TTC549 (cell line): ENCODE data around the gene SYNGR1.
A peak's percentile ranks its signal among the peaks of the same experiment; 100 is the strongest.

Experiments used
- FAIRE-seq: peaks from 2 replicates; lab custom pipeline; 2012; peaks lifted over from hg19 to GRCh38; lab: Jason Lieb, UNC

The SYNGR1 gene

DNA sequence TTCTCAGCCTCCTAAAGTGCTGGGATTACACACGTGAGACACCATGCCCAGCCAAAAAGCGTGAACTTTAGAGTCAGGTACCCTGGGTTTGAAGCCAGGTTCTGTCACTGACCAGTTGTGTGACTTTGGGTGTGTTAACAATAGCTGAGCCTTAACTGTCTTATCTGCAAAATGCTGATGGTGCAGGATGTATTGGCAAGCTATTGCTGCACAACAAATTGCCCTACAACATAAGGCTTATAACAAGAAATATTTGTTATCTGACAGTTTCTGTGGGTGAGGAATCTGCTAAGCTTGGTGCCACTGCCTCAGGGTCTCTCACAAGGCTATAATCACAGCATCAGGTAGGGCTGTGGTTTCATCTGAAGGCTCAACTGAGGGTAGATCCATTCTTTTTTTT lies 21.9 kb downstream of the SYNGR1 start:
- no peak for FAIRE-seq

DNA sequence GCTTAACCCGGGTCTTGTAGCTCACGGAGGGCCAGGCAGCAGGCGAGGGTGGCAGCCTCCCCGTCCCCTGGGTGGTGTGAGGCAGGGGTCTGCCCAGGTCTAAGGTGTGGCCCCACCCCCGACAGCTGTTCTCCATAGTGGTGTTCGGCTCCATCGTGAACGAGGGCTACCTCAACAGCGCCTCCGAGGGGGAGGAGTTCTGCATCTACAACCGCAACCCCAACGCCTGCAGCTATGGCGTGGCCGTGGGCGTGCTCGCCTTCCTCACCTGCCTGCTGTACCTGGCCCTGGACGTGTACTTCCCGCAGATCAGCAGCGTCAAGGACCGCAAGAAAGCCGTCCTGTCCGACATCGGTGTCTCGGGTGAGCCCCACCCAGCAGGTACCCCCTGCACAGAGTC lies 24.4 kb downstream of the SYNGR1 start:
- FAIRE-seq = no peak

DNA sequence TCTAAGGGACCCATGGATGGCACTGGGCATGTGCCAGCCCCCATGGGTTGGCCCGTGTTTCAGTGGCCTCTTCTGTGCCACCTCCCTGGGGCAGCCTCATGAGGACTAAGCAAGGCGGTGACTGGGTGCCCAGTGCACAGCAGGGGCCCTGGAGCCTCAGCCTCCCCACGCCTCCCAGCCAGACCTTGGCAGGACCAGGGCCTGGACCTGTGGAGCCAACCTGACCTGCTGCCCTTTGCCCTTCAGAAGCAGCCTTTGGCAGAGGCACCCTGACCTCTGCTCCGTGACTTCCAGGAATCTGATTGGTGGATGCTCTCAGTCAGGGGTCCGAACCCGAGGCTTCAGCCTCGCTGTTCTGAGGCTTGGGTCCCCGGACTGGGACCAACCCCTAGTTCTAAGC lies 25.0 kb downstream of the SYNGR1 start:
- FAIRE-seq = no peak

DNA sequence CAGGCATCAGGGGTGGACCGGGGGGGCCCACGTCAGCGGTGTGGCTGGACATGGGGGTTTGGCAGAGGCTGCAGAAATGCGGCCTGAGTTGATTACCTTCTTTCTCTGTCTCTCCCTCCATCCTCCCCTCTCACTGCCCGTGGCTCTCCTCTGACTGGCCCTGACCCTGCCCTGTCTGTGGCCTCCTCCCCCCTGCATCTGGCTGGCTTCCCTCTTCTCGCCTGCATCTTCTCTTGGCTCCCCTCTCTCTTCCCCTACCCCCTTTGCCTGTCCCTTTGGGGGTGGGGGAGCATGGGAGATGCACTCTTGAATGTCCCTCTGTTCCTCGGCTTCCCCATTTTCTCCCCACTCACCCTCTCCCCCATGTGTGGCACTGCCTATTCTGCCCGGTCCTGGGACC lies 25.9 kb downstream of the SYNGR1 start:
- no peak for FAIRE-seq

DNA sequence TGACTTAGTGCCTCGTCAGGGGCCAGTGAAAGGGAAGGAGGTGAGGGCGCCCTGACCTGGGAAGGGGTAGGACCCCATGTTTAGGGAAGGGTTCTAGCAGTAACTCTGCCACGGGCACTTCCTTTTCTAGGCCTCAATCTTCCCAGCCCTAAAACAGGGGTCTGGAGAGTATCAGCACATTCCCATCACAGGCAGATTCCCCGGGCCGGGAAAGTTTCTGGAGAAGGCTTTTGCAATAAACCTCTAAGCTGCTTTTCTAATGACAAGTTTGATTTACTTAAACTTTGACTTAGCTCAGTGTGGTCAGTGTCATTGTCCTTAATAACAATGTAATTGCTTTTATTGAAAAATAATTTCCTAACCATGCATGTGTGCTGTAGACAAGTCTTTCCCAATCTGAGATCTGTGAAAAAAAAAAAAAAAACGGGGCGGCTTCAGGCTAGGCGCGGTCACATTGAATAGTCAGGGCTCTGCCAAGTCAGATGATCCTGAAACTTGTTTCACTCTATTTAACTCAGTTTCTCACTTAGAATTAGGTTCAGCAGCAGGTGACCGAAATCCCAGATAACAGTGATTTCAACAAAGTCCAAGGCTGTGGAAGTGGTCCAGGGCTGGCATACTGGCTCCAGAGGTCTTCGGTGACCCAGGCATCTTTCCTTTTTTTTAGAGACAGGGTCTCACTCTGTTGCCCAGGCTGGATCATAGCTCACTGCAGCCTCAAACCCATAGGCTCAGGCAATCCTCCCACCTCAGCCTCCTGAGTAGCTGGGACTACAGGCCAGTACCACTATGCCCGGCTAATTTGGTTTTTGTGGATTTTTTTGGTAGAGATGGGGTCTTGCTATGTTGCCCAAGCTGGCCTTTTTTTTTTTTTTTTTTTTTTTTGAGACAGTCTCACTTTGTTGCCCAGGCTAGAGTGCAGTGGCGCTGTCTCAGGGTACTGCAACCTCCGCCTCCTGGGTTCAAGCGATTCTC lies 30.3 kb downstream of the SYNGR1 start:
- no peak for FAIRE-seq

DNA sequence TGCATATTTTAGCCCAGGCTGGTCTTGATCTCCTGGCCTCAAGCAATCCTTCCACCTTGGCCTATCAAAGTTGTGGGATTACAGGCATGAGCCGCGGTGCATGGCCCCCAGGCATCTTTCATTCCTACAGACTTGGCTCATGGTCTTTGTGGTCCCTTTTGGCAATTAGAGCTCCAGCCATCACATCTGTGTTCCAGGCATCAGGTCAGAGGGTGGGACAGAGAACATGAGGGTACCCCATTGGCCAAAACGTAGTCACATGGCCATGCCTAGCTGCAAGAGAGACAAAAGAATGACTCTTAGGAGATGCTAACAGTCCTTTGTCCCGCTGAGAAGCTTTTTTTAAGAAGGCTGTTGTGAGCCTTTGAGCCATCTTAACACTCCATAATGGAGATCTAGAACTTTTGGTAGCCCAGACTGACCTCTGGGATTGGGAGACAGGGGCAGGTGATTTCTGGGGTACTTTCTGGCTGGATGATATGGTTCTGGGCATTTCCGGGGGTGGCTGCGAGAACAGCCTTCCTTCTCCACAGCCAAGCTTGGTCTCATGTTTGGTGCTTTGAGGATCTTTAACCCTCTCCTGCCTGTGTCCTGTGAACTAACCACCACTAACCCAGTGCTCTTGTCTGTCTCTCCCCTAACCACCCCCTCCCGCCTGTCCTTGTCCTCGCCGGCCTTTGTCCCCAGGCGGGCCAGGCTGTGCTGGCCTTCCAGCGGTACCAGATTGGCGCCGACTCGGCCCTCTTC lies 31.4 kb downstream of the SYNGR1 start:
- FAIRE-seq = no peak

DNA sequence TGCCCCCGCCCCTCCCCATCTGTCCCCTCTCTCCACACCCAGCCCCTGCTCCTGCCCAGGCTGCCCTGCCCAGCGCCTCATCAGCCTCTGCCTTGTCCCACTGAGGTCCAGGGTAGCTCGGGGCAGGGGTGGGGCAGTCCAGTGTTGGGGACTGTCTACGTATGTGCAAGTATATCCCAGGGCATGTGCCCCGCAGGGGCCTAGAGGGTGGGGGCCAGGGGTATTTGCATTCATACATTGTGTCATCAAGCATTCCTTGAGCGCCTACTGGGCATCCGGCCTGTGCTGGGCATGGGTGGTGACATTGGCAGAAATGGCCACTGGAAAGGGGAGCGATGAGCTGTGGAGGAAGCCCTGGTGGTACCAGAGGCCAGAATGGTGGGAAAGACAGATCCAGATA lies 32.1 kb downstream of the SYNGR1 start:
- FAIRE-seq = no peak

DNA sequence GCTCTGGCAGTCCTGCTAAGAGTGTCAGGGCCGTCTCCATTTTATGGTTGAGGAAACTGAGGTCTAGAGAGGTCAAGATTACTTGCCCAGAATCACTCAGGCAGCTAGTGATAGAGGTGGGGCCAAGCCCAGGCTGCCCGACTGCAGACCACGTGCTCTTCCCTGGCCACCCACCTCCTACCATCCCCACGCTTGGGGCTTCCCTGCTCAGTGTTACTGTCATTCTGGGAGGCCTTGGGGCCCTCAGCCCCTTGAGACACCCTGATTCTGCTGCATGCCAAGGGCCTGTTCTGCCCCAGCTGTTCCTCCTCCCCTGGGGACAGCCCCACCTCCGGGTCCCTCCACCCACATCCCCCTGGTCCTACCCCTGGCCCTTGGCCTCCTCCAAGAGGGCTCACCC lies 32.6 kb downstream of the SYNGR1 start:
- FAIRE-seq = no peak

DNA sequence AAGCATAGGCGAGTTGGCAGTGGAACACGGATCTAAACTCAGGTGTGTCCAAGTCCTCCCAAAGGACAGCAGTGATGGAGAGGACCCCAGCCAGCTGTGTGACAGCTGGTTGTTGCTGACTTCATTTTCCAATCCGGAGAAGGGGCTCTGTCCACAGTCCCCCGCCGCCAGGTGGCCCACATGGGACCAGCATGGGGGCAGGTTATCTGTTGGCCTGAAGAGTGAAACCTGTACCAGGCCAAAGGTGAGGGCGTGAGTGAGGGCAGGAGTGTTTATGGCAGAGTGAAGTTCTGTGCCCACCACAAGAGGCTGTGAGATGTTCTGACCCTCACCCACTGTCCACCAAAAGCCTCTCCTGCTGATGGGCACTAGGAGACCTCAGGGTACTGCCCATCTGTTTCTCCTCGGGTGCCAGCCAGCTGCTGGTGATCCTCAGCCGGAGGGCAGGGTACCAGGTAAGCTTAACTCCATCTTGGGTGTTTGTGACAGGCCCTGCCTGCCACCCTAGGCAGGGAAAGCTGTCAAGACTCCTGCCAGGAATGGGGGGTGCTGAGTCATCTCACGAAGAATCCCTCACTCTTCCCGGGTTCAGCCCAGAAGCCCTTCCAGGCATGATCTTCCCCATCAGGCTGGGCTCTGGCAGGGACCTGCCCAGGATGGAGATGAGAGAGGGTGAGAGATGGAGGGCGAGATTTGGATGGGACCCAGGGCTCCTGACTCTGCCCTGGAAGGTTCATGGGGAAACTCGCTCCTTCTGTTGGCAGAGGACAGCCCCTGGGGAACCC lies 34.2 kb downstream of the SYNGR1 start:
- FAIRE-seq = no peak

DNA sequence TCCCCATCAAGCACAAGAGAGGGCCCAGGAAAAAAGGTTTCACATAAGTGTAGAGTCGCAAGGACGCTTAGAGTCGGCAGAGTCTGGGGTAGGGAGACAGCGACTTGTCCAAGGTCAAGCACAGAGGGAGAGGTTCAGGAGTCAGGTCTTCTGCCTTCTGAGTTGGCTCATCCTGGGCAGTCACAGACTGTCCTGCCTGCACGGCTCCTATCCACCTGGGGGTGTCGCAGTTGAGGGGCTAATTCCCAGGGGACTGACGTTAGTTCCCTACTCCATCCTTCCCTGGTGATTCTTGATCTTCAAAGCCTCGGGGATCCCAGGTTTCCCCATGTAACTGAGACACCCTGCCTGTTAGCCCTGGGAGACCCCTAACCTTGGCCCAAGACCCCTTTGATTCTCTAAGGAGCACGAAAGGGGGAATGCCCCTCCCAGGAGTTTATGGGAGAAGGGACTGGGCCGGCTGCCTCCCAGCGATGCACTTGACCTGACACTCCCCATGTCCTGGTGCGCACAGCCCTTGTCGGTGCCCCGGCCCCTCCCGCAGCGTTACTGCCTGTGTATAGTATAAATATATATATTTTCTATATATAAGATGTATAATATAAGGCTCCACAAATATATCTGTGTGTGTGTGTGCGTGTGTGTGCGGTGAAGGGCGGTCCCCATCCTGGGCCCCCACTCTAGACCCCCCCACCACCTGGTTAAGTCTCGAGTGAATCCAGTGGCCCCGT lies 35.1 kb downstream of the SYNGR1 start:
- FAIRE-seq = no peak

DNA sequence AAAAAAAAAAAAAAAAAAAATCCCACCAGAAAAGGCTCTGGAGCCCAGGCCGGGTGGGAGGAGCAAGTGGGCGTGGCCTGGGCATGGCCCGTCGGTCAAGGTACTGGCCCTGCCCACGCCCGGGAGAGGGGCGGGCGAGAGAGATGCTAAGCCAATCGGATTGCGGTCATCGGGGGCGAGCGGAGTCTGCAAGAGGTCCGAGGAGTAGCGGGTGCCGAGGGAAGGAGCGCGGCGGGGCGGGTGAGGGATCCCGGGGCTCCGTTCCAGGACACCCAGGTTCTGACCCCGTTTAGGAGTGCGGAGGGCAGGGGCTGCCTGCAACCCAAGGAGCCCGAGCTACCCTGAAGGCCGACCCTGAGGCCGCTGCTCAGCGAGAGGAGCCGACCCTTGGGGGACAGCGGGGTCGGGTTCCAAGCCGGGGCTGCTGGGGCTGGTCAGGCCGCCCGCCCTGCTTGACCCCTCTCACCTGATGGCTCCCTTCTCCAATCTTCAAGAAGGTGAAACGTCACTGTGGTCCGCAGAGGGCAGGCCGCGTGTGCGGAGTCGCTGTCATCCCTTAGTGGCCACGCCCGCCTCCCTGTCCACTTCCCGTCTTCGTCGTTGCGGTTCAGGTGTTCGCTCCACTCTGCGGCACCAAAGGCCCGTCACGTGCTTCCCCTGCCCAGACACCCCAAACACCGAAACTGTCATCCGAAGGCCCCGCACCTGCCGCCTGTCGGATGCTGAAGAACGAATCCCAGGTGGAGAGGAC lies 38.6 kb downstream of the SYNGR1 start:
- FAIRE-seq = peak; percentile 77

DNA sequence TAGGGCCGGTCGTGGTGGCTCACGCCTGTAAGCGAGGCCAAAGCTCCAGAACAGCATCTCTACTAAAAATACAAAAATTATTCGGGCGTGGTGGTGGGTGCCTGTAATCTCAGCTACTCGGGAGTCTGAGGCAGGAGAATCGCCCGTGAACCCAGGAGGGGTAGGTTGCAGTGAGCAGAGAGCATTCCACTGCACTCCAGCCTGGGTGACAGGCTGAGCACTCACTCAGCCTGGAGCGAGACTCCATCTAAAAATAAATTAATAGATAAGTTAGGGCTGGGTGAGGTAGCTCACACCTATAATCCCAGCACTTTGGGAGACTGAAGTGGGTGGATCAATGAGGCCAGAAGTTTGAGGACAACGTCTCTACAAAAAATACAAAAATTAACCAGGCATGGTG lies 39.6 kb downstream of the SYNGR1 start:
- FAIRE-seq = no peak

DNA sequence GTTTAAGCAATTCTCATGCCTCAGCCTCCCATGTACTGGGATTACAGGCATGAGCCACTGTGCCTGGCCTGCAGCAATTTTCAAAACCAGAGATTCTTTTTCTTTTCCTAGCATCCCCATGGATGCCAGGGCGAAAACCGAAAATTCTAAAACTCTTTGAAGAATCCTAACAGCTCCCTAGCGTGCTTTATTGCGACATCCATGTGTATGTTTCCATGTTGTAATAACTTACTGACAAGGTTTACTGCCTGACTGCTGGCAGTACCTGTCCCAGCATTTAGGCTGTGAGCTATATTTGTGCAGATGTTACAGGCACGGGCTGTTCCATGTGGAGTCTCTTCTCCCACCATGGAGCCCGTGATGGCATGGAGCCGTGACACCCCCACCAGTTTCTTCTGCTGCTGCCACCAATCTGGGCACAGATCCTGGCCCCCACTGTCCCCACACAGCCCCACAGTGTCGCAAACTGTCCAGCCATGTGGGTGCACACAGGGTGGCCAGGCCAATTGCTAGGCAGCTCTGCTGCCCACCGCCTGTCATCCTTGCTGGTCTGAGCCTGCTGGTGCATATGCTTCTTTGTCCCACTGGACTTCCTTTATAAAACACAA lies 42.7 kb downstream of the SYNGR1 start:
- no peak for FAIRE-seq

DNA sequence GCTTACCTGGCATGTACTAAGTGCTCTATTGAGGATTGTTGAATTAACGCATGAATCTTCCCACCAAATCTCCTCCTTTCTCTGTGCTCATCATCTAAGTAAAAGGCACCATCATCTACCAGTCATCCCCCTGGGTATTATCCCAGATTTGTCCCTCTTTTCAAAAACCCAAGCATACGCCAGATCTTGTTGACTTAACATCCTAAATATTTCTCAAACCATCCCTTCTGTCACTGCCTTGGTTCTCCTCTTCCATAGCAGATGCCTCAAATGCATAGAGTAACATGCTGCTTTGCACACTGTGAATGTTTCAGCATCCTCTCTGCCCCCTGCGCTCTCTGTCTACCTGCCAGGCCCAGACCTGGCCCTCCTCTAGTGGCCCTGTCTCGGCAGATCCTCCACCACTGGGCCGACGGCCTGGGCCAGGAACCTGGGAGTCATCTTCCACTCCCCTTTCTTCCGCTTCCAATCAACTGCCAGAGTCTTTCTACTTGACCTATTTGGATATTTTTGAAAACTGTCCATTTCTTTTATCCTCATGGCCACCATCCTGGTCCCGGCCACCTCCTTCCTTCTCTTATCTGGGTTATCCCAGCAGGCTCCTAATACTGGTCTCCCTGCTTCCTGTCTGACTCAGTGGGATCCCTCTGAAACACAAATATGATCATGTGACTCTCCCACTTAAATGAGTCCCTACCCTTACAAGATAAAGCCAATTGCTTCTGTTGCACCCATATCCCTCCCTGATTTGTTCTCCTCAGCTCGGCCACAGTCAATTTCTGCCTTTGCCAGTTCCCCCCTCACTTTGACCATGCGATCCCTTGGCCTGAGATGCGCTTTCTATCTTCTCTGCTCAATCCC lies 46.4 kb downstream of the SYNGR1 start:
- no peak for FAIRE-seq

DNA sequence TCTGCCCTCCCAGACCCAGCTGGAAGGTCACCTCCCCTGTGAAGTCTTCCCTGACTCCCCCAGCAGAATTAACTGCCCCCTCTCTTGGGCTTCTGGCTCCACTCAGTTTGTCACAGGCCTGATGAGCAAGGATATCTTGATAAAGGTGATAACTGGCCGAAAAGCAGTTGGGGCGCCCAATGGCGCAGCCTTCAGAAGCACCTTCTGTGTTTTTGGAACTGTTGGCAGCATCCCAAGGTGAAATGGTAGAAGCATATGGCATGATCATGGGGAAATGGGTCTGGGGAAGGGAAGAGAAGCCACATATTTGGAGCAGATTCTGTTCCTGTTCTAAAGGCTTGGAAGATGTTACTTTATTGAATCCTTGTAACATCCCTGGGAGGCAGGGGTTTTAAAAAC lies 47.0 kb downstream of the SYNGR1 start:
- FAIRE-seq = no peak

DNA sequence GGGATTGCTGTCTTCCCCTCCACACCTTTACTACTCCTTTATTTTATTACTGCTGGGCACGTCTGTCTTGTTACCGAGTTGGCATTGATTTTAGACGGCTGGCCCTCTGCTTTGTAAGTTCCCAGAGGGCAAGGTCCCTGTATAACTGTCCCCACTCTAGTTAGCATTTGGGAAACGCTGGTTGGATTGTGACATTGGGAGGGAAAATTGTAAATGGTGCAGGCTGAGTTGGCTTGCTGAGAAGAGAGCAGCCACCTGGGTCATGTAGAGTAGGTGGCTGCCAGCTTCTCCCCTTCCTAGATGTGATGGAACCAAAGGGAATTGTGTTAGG lies 51.5 kb downstream of the SYNGR1 start:
- no peak for FAIRE-seq

DNA sequence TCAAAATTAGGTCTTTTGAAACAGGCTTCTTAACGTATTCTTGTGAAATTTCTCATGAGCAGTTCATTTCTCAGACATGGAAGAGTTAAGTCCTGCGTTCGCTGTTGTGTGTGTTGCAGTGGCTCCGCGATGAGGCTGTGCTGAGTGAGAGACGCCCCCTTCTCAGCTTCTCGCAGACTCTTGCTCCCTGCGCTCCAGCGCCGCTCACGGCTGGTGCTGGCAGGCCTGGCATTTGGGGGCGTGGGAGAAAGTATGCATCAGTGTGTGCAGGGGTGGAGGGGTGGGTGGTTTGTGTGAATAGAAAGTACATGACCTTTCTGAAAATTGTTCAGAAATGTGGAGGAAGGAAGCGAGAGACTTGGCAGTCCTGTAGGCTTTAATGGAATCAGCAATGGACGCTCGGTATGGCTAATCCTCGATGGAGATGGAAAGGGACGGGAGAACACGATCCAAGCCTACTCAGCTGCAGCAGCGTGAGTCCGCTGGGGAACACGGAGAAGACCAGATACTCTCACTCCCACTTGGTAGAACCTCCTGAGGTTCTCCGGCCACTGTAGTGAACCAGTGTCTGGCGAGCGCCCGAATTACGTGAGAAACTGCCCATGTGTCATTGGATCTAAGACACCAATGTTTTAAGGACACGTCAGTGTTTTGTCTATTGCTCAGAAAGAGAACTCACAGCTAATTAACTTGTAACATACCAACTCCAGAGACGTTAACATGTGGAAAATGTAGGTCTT lies 55.7 kb downstream of the SYNGR1 start:
- FAIRE-seq = no peak

DNA sequence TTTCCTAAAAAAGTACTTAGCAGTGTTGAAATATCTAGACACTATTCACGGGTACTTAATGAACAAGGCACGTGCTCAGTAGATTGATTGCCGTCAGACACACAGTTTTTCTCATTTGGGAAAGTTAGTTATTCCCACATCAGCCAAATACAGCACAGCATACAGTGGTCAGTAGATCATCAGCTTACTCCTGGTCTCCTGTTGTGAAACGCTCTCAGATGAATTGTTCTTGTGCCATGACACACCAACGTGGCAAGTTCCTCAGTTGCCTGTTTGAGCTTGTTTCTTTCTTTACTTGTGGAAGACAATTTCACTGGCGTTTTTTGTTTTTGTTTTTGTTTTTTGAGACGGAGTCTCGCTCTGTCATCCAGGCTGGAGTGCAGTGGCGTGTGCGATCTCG lies 58.4 kb downstream of the SYNGR1 start:
- no peak for FAIRE-seq

DNA sequence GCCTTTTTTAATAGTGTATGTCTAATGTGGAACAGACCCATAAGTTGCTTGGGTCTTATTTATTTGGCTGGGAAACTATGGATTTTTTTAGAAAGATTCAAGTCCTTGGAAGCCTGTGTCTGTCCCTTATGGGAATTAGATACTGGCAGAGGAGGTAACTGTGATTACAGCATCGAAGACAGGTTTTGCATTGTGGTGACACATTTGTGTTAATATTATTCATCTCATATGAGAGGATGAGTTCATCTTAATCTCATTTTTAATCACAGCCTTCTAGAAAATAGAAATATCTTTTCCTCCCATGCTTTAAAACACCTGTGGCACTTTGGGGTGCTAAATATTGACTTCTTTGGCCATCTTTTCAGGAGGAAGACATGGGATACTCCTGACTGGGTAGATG lies 59.0 kb downstream of the SYNGR1 start:
- no peak for FAIRE-seq
